ENCODE data around the gene CA10.

CA10 gene

GRCh38 chr17:52041123-52041617, 117.3 kb downstream of the CA10 start:
- no peak for DNase-seq

DNA sequence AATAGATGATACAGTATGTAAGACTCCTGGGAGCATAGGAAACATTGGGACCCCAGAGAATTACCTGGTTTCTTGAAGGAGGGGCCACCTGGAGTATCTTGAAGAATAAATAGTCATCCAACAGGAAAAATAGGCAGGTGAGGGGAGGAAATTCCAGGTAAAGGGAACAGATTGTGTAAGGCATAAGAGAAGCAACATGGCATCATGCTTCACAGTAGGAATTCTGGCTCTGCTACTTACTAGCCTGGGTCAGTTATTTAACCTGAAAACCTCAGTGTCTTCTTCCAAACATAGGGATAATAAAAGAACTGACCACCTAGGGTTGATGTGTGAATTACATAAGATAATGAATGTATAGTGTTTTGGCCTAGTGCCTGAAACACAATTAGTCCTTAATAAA, 122.1 kb downstream of the CA10 start:
- no peak for DNase-seq

DNA sequence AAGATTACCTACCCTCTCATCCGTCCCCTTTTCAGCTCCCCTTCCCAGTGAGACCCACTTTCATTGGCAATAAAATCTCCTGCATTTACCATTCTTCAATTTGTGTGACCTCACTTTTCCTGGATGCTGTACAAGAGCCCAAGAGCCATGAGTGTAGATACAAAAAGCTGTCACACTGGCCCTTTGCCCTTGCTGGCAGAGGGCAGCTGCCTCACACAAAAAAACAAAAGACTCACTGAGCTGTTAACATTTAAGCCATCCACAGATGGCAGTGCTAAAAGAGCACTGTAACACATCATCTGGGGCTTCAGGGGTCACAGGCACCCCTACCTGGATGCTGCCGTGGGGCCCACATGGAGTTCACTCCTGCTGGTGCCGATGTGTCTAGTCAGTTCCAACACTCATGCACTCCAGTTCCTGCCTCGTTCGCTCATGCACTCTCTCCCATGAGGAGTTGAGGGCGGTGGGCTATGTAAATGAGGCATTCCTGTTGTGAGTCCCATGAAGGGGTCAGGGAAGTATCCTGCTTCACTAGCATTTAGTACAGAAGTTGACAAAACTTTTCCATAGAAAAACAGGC, 123.1 kb downstream of the CA10 start:
- DNase-seq, result no peak

DNA sequence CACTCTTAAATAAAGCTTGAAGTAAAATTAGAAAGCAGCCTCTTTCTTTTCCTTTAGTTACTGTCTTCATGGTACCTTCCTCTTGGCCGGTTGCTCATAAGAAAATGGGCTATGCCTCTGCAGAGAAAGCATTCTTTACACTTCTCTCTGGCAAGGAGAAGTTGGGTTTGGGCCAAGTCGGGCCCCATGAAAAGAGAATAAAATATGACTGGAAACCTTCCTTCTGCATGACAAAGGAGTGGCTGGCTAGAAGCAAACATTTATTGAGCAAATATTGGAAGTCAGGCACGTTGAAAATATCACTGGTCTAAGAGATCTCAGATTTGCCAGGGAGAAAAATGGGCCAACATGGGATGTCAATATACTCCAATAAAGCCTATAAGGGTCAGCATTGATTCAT, 126.1 kb downstream of the CA10 start:
- DNase-seq, result no peak

GRCh38 chr17:52030052-52030451, 128.5 kb downstream of the CA10 start:
- no peak for DNase-seq

DNA sequence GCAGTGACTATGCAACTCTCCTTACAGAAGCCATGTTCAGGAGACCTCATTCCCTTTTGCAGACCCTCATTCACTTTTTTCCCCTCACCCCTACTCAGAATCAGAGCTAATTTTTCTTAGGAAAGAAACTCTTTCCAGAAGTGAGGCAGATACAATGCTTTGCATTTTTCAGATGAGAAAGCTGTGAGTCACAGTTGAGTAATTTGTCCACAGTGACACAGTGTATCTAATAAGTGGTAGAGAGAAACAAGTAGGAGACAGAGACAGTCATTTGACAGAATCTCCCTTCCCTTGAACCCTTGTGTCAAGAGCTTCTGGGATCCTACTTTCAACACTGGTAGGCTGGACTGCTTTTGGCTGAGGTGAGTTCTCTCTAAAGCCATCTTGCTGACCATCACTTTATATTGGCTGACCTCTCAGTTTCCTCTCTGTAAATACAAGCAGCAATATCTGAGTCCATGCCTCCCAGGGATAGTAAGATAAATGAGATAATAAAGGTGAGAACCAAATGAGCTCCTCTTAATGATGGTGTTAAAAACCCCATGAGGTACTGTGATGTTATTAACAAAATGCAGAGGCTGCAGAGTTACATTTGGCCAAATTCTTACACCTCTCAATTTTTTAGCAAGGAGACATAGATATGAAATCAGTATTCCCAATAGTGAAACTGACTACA, 130.8 kb downstream of the CA10 start:
- no peak for DNase-seq

DNA sequence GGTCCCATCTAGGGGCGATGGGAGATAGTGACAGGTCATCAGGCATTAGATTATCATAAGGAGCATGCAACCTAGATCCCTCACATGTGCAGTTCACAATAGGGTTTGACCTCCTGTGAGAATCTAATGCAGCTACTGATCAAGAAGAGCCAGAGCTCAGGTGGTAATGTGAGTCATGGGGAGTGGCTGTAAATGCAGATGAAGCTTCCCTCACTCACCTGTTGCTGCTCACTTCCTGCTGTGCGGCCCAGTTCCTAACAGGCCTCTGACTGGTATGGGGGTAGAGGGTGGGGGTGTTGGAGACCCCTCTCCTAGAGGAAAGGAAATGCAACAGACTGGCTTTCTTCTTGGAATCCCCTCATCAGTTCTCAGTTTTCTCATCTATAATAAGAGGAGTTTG, 131.4 kb downstream of the CA10 start:
- DNase-seq, result no peak

GRCh38 chr17:52026075-52026474, 132.4 kb downstream of the CA10 start:
- DNase-seq, result no peak

DNA sequence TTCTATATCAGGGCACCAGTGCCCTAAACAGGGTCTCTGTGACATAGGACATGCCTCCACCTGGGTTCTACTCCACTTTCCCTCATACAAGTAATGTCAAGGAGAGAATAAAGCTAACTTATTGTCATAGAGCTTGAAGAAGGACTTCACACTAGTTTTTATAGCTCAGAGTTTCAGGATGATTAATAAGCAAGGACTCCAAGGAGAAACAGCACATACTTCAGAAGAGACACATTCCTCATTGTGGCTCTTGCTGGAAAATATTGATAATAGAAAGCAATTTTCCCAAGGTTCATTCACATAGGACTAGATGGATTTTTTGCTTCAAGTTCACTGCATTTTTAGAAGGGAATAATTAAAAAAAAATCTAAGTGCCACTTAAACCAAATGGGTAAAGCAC, 133.3 kb downstream of the CA10 start:
- no peak for DNase-seq

GRCh38 chr17:52024300-52024870, 134.1 kb downstream of the CA10 start:
- DNase-seq, result no peak

- DNase-seq, result no peak
These were observed 147.4 kb downstream of the CA10 start for GRCh38 chr17:52011064-52011463.

DNA sequence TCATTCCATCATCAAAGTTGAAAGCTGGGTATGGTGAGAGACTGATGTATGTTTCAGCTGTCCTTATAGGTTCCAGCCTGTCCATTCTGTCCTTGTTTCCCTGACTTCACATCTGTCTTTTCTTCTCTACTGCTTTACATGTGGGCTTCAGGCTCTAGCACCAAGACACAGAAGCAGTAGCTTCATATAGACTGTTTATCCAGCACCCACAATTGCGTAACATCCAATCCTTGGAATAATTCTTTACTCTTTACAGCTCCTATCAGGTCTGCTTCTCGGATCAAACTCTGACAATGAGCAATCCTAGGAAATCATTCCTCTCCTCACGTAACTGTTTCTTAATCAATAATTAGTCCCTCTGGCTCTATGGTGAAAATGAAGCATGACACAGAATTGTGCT, 158.9 kb downstream of the CA10 start:
- DNase-seq, result no peak

GRCh38 chr17:51997723-51998122, 160.8 kb downstream of the CA10 start:
- no peak for DNase-seq

DNA sequence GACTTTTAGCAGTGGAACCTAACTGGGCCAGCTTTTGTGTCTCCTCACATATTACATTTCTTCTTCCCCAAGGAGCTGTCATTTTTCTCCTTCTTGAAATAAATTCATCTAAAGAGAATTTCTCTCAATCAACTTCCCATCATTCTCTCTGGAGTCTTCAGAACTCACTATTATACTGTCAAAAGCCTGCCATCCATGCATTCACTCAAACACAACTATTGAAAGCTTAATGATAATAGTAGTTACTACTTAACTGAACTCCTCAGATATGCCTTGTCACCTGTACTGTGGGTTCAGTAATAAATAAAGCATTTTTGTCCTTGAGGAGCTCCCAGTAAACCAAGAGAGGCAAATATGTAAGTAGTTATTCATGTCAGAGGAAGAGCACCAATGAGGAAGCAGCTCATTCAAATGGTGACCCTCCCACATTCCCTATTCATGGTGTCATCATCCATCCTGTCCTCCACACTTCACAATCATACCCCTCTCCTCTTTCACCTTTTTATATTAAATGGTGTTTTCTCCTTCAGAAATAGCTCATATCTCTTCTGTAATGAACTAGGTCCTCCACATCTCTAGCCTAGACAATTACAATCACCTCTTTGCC, 162.6 kb downstream of the CA10 start:
- DNase-seq, result no peak

- no peak for DNase-seq
These were observed 165.6 kb downstream of the CA10 start for GRCh38 chr17:51992864-51993416.

DNA sequence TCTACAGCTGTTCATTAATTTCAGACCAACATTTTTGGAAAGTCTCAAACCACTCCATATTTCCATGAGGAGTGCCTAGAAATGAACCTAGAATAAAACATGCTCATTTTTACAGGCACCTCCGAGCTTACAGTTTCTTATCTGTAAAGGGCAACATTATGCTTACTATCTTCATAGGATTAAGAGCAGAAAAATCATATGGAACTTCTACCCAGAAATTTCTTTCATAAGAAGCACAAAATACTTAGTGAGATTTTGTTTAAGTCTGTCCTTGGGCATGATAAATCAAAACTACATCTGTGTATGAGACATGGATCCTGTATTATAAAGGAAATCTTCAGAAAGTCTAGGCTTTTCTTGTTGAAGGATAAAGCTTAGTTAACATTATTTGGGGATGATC, 187.4 kb downstream of the CA10 start:
- no peak for DNase-seq

GRCh38 chr17:51961689-51962088, 196.8 kb downstream of the CA10 start:
- no peak for DNase-seq

GRCh38 chr17:51957786-51958185, 200.7 kb downstream of the CA10 start:
- no peak for DNase-seq

DNA sequence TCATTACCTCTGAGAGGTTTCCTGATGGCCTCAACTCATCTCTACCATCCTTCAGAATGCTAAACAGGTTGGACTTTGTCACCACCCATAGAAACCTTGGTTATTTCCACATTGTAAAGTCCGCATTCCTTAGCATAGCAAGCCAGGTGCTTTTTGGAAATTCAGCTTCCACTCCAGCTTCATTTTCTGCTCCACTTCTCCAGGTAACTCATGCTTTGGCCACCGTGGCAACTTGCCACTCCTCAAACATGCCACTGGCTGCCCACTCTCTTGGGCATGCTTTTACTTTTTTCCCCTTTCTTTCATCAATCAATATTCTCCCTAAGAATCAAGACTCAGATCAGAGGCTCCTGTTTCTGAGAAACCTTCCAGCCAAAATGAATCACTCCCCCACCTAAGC, 203.3 kb downstream of the CA10 start:
- no peak for DNase-seq

DNA sequence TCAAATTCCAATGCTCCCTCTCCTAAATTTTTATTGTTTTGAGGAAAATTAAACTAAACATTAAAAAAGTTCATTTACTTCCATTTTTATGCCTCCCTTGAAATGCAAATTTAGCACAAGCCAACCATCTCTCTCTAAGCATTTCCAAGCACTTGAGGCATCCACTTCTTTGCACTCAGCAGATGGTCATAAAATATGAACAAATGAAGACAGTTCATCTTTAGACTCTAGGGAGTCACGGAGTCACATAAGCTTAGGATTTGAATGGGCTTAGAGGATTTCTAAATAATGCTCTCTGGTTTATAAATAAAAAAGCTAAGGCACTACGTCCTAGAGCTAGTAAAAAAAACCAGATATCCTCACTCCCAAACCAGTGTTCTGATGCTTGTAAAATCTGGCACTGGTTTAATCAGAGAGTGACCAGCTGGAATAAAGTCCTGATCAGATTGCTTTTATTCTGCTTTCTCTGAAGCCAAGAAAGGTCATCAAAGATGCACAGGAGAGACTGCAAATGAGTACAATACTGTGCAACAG, 204.2 kb downstream of the CA10 start:
- DNase-seq, result no peak

DNA sequence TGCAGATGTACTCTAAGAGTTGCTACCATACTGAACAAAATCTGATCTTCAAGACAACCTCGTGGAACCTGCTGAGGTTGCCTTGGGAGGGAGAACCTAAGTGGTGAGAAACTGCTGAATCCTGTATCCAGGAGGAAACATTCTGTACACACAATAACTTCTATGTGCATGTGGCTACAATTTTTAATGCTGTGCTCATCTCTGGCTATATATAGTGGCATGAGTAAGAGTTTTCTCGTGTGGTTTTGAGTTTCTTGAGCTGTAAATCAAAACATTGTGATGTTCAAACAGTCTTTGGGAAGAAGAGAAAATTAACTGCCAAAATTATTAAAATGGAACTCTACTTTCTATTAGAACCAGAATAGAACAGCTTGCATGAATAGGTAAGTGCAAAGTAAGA, 206.8 kb downstream of the CA10 start:
- DNase-seq, result no peak

GRCh38 chr17:51948128-51948527, 210.4 kb downstream of the CA10 start:
- no peak for DNase-seq

DNA sequence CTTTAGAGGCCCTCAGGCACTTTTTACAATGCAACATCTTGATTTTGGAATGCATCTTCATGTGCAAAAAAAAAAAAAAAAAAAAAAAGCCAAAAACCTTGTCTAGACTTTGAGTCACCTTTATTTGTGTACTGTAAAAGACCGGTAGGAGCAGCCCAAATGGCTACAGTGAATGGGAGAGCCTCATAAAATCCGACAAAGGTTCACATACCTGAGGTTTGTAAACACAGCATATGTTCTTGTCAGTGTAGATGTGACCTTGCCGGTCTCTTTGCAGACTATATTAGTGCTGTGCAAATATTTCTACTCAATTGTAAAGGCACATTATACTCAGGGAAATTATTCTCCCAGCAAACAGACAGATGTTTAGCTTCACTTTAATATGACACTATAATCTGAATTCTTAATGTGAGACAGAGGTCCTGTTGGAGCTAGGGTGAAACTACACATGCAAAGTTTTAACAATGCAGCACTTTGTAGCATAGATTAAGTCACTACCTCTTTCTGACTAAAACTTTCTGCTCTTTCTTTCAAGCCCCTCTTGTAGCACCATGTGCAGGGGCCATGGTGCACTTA, 211.3 kb downstream of the CA10 start:
- no peak for DNase-seq

Measured in RPMI8226 (cell line).